Peyer's patch (tissue), 4 donors: ENCODE data around the gene SLC11A1.

ENCODE experiments used
- CTCF ChIP-seq, 6 experiments: fragments of 450-650 bp in 4 of 6; fragments of 200-600 bp in 2 of 6; sonication (generic) in 1 of 6; IDR thresholded peaks; one replicate each; pipeline ENCODE4 v1.5.1; 2017 to 2019; ENCODE audit warnings: antibody characterized with exemption in 6 of 6, mild to moderate bottlenecking in 3 of 6, moderate library complexity in 1 of 6
- POLR2A ChIP-seq, 2 donors: fragments of 450-650 bp; IDR thresholded peaks; one replicate each; pipeline ENCODE4 v1.5.1; 2017; ENCODE audit warnings: antibody characterized with exemption in 2 of 2, mild to moderate bottlenecking in 2 of 2, moderate library complexity in 2 of 2

- TF ChIP-seq CTCF (IDR thresholded peaks at IDR 0.05) (no peak), POLR2A (IDR thresholded peaks at IDR 0.05) (no peak)
These were observed 62.8 kb downstream of the SLC11A1 start for GRCh38 chr2:218444692-218445357.
